GM12801 (cell line): Measurements from ENCODE around the gene PTPRN2.

Experiments
- TF ChIP-seq, protein P1 (sequence below): IDR thresholded peaks from one replicate; pipeline ENCODE4 v1.5.1; 2011; ENCODE audit warnings: control low read depth; ENCODE audit not compliant: insufficient read length; ENCODE audit errors: extremely low read depth

PTPRN2 gene

GRCh38 chr7:158316466-158317031 lies 271.1 kb downstream of the PTPRN2 start:
- TF ChIP-seq, protein P1, sequence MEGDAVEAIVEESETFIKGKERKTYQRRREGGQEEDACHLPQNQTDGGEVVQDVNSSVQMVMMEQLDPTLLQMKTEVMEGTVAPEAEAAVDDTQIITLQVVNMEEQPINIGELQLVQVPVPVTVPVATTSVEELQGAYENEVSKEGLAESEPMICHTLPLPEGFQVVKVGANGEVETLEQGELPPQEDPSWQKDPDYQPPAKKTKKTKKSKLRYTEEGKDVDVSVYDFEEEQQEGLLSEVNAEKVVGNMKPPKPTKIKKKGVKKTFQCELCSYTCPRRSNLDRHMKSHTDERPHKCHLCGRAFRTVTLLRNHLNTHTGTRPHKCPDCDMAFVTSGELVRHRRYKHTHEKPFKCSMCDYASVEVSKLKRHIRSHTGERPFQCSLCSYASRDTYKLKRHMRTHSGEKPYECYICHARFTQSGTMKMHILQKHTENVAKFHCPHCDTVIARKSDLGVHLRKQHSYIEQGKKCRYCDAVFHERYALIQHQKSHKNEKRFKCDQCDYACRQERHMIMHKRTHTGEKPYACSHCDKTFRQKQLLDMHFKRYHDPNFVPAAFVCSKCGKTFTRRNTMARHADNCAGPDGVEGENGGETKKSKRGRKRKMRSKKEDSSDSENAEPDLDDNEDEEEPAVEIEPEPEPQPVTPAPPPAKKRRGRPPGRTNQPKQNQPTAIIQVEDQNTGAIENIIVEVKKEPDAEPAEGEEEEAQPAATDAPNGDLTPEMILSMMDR, result no peak

- TF ChIP-seq, protein P1, result no peak
Measured at GRCh38 chr7:158315881-158316280, 271.7 kb downstream of the PTPRN2 start.

GRCh38 chr7:158315326-158315725 lies 272.3 kb downstream of the PTPRN2 start:
- TF ChIP-seq, protein P1, result no peak

DNA sequence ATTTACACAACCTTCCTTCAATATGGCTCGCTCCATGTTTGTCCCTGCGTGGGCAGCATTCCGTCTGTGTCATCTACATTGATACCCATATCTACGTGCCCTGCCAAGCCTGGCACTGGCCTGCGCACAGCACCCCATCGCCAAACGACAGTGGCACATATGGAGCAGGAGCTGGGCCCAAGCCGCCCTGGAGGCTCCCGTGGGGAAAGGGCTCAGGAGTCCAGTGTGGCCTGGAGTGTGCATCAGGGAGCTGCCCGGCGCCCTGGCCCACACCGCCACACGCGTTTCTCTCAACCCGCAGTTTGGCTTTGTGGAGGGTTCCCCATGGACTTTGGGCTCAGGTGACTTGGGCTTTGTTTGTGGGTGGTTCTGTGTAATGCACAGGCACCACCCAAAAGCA lies 273.2 kb downstream of the PTPRN2 start:
- TF ChIP-seq, protein P1, result no peak

- TF ChIP-seq, protein P1, result no peak
Measured at GRCh38 chr7:158313931-158314330, 273.7 kb downstream of the PTPRN2 start.

- TF ChIP-seq, protein P1, result no peak
Measured at GRCh38 chr7:158312789-158313188, 274.8 kb downstream of the PTPRN2 start.

GRCh38 chr7:158311791-158312190 lies 275.8 kb downstream of the PTPRN2 start:
- TF ChIP-seq, protein P1, result no peak
